ENCODE data around the gene PAXX. TPM values are rescaled to one million over a fixed set of nuclear protein-coding genes. Genes with fewer than 3 reads are reported as not detected.

Gene PAXX
- total and polyA plus RNA-seq, 9 of the 15 experiments (the other 6 are each of a cell fraction or from before 2014, with no cell fraction given) = 1.2 to 175 (median 38.5) TPM

GRCh38 chr9:137028263-137029057 lies 36.2 kb downstream of the PAXX start (continued):
- no peak for TF ChIP-seq ZNF561 (CRISPR knock-in tag; conservative IDR thresholded peaks at IDR 0.05)
- TF ChIP-seq, protein P1, sequence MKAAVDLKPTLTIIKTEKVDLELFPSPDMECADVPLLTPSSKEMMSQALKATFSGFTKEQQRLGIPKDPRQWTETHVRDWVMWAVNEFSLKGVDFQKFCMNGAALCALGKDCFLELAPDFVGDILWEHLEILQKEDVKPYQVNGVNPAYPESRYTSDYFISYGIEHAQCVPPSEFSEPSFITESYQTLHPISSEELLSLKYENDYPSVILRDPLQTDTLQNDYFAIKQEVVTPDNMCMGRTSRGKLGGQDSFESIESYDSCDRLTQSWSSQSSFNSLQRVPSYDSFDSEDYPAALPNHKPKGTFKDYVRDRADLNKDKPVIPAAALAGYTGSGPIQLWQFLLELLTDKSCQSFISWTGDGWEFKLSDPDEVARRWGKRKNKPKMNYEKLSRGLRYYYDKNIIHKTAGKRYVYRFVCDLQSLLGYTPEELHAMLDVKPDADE (conservative IDR thresholded peaks at IDR 0.05; ENCODE audit: control insufficient read depth, low read depth, low read length) = peak; percentile 16; the same call in 1 of the 2 replicates
- no peak for TF ChIP-seq PKNOX1 (IDR thresholded peaks at IDR 0.05)
- TF ChIP-seq ARNT (IDR thresholded peaks at IDR 0.05) = no peak
- TF ChIP-seq ZNF518B (CRISPR knock-in tag; IDR thresholded peaks at IDR 0.05) = no peak
- no peak for TF ChIP-seq ZNF316 (IDR thresholded peaks at IDR 0.05)
- TF ChIP-seq, protein P2, sequence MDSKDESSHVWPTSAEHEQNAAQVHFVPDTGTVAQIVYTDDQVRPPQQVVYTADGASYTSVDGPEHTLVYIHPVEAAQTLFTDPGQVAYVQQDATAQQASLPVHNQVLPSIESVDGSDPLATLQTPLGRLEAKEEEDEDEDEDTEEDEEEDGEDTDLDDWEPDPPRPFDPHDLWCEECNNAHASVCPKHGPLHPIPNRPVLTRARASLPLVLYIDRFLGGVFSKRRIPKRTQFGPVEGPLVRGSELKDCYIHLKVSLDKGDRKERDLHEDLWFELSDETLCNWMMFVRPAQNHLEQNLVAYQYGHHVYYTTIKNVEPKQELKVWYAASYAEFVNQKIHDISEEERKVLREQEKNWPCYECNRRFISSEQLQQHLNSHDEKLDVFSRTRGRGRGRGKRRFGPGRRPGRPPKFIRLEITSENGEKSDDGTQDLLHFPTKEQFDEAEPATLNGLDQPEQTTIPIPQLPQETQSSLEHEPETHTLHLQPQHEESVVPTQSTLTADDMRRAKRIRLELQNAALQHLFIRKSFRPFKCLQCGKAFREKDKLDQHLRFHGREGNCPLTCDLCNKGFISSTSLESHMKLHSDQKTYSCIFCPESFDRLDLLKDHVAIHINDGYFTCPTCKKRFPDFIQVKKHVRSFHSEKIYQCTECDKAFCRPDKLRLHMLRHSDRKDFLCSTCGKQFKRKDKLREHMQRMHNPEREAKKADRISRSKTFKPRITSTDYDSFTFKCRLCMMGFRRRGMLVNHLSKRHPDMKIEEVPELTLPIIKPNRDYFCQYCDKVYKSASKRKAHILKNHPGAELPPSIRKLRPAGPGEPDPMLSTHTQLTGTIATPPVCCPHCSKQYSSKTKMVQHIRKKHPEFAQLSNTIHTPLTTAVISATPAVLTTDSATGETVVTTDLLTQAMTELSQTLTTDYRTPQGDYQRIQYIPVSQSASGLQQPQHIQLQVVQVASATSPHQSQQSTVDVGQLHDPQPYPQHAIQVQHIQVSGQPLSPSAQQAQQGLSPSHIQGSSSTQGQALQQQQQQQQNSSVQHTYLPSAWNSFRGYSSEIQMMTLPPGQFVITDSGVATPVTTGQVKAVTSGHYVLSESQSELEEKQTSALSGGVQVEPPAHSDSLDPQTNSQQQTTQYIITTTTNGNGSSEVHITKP (IDR thresholded peaks at IDR 0.05; ENCODE audit: partially characterized antibody) = peak; percentile 8
- no peak for TF ChIP-seq TSHZ1 (CRISPR knock-in tag; IDR thresholded peaks at IDR 0.05)
- peak; percentile 22 for TF ChIP-seq BHLHE40 (IDR thresholded peaks at IDR 0.05; ENCODE audit: low read length)
- no peak for TF ChIP-seq ZNF282 (CRISPR knock-in tag; IDR thresholded peaks at IDR 0.05)
- TF ChIP-seq RBM39 (optimal IDR thresholded peaks at IDR 0.05; ENCODE audit: low read depth, low read length) = no peak

All from K562 (cell line).